ENCODE data around the gene UPP1.

DNA sequence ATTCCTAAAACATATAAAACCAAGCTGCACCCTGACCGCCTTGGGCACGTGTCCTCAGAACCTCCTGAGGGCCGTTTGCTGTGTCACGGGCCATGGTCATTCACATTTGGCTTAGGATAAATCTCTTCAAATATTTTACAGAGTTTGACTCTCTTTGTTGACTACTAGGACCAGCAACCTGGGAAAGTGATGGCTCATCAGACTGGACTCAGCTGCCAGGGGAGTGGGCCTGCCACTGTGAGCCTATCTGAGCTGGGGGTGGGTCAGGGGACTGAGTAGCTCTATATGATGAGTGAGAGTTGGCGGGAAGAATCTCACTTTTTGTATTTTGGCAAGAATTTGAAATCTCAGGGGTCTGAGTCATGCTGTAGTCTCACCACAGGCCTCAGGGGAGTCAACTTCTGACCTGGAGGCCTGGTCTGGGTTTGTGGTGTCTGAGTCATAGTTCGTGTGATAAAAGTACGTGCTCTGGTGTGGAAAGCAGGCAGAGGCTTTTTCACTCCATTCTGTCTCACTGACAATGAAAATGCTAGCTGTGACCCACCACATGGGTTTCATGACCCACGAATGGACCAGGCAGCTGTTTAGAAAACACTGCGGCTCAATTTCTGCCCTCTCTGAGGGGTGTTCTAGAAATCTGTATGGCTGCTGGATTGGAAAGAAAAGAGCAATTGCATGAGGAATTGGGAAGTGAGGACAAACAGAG lies 4.2 kb upstream of the UPP1 start:
- TF ChIP-seq, protein P1, sequence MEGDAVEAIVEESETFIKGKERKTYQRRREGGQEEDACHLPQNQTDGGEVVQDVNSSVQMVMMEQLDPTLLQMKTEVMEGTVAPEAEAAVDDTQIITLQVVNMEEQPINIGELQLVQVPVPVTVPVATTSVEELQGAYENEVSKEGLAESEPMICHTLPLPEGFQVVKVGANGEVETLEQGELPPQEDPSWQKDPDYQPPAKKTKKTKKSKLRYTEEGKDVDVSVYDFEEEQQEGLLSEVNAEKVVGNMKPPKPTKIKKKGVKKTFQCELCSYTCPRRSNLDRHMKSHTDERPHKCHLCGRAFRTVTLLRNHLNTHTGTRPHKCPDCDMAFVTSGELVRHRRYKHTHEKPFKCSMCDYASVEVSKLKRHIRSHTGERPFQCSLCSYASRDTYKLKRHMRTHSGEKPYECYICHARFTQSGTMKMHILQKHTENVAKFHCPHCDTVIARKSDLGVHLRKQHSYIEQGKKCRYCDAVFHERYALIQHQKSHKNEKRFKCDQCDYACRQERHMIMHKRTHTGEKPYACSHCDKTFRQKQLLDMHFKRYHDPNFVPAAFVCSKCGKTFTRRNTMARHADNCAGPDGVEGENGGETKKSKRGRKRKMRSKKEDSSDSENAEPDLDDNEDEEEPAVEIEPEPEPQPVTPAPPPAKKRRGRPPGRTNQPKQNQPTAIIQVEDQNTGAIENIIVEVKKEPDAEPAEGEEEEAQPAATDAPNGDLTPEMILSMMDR (IDR thresholded peaks at IDR 0.05; ENCODE audit: low read length), result no peak
- no peak for TF ChIP-seq EZH2 (IDR thresholded peaks at IDR 0.05; ENCODE audit: borderline replicate concordance, low read length)

All from OCI-LY1 (cell line).